ENCODE data around the gene CDHR2.
A peak's percentile ranks its signal among the peaks of the same experiment; 100 is the strongest.

CDHR2 gene

DNA sequence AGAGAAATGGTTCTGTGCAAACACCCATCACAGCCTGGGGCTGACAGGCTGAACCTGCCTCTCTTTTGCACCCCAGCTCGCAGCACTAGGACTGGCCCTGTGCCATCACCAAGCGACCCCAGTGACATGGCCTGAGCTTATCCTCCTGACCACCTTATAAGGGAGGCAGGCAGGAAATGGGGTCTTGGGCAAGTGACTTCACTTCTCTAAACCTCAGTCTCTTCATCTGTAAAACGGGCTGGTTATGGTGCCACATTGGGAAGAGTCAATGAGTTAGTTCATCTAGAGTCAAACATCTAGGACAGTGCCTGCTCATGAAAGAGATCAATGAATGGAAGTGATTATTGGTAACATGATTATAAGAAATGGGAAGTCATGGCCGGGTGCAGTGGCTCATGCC lies 75.0 kb downstream of the CDHR2 start:
- DNase-seq, result no peak

DNA sequence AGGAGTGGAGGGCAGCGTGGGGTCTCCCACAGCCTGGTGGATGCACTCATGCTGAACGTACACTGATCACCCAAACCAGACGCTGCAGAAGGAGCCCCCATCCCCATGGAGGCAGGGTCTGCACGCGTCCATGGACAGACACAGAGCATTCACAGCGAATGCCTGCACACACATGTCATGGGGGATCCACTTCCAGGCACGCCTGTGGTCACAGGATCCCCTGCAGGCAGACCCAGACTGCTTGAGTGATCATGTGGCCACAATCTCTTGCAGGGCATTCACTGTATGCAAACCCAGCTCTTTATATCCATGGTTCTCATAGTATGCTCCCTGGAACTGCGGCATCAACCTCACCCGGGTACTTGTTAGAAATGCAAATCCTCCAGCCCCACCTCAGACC lies 75.8 kb downstream of the CDHR2 start:
- no peak for DNase-seq

- no peak for DNase-seq
Measured at GRCh38 chr5:176625512-176625911, 76.4 kb downstream of the CDHR2 start.

DNA sequence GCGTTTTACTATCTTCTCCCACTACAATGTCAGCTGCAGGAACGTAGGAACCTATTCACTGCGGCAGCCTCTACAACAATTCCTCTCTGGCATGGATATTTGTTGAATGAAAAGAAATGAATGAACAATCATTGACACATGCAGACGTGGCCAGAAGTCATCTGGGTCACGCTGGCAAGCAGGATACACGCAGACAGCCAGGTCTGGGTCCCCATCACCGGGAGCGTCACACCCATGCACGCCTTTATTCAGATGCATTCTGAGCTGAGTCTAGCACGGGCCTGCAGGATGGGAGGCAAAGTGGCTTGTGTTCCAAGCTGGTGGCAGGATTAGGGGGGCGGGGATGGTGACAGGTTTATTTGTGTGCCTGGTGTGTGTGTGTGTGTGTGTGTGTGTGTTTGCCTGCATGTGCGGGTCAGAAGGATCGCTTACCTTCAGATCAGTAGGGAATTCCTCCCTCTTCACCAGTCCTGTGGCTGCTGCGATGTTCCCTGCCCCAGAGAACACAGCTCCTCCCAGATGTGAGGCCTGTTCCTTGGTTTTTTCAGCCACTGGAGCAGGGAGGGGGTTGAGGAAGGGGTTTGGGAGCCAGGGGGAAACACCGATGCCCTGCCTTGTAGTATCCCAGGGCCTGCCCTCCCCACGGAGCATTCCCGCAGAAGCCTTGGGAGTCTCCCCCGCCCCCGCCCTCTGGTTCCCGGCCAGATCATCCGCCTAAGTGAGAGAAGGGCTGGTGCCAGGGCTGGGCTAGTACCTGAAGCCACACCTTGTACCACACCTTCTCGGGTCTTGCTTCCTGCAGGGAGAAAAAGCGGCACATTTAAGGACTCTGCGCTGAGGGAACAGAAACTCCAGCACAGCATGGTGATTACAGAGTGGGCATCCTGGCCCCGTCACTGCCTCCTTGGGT lies 77.1 kb downstream of the CDHR2 start:
- no peak for DNase-seq

GRCh38 chr5:176626876-176627236 lies 77.7 kb downstream of the CDHR2 start:
- DNase-seq, result no peak

- DNase-seq, result no peak
Measured at GRCh38 chr5:176627582-176627981, 78.4 kb downstream of the CDHR2 start.

- no peak for DNase-seq
Measured at GRCh38 chr5:176628406-176629228, 79.5 kb downstream of the CDHR2 start.

- DNase-seq, result no peak
Measured at GRCh38 chr5:176629317-176629852, 80.2 kb downstream of the CDHR2 start.

- DNase-seq, result peak in 1 of 2 donors; percentile 26
Measured at GRCh38 chr5:176629853-176630680, 80.9 kb downstream of the CDHR2 start, which contains the start of the genes EIF4E1B and SNCB. EIF4E1B (plus strand) TSS chr5:176630675; CDS start chr5:176642788, 12,113 bp downstream. SNCB (minus strand) TSS chr5:176630534; CDS start chr5:176629654, 880 bp downstream.

DNA sequence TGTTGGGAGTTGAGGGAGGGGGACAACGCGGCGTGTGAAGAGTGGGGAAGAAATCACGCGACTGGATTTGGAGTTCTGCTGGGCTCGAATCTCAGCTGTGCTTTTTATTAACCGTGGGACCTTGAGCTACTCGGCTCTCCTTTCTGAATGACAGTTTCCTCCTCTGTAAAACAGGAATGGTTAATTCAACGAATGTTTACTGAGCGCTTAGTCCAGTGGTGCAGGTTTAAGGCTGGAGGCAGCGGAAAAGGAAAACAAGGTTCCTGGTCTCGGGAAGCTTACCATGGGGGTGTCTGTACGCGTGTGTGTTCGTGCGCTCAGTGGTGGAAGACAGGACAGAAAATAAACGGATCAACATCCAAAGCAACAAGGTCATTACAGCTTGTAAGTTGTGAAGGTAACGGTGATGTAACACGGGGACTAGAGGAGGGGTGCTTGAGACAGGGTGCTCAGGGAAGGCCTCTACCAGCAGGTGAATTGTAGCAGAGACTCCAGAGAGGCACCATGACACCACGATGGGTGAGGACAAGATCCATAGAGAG lies 81.6 kb downstream of the CDHR2 start:
- no peak for DNase-seq

- DNase-seq, result no peak
Measured at GRCh38 chr5:176631383-176632200, 82.5 kb downstream of the CDHR2 start.

DNA sequence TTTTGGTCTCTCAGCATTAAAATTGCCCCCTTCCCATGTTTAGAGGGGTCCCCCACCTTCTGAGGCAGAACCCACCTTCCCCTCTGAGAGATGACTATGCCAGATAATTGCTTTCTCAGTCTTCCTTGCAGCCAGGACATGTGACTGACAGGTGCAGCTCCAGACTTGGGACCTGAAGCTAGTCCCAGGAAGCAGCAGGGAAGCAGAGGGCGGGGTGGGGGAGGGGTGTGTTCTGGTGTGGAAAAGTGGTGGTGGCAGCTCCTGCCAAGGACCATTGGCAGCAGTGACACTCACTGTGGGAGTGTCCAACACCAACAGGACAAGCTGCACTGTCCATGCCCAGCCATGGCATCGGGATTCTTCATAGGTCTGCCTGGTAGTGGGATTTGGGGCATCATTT lies 83.6 kb downstream of the CDHR2 start:
- no peak for DNase-seq

DNA sequence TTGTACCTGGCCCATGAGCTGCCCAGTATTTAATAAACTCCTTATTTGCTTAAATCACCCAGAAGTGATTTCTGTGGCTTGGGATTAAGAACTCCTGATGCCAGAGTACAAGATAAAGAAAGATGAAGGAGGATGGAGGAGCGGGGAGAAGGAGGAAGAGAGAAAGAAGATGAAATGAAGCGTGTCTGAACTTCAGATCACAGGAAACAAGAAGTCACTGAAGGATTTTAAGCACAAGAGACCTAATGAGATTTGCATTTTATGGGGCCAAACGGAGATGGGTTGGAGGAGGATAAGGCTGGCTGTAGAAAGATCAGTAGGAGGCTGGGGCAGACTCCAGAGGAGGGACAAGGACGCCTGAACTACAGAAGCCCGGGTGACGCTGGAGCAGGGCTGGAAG lies 84.5 kb downstream of the CDHR2 start:
- no peak for DNase-seq

DNA sequence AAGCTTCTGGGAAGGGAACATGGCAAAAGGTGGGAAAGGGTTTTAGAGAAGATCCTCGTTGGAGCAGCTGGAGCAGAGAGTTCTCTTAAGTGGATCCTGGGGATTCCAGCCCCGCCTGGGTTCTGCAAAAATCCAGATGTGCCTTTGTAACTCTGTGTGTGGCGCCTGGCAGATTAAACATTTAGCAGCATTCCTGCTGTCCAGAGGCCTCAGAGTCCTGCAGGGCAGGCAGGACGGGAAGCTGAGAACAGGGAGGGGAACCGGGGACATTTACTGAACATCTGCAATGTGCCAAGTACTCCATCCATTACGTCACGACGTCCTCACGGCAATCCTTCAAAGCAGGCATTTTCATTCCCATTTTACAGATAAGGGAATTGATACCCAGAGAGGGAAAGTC lies 87.3 kb downstream of the CDHR2 start:
- DNase-seq, result no peak

- no peak for DNase-seq
Measured at GRCh38 chr5:176637556-176637955, 88.4 kb downstream of the CDHR2 start.

- no peak for DNase-seq
Measured at GRCh38 chr5:176638437-176638836, 89.3 kb downstream of the CDHR2 start.

DNA sequence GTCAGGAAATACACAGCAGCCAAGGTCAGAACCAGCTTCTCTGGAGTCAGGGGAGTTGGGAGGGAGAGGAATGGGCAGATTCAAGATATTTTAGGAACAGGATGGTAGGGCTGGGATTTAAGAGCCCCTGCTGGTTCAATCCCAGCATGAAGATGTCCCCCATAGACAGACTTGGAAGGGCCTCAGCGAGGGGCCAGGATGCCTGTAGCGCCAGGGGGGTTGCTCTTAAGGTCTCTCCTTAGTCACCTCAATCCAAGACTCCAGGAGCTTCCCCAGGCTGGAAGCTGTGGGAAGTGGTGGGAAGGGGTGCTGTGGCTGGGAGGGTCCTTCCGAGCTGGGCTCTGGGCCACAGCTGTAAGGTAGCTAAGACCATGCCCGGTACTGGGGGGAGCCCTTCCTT lies 90.1 kb downstream of the CDHR2 start:
- no peak for DNase-seq

- peak; percentile 42 to 56 for DNase-seq
Measured at GRCh38 chr5:176639981-176640380, 90.8 kb downstream of the CDHR2 start.

DNA sequence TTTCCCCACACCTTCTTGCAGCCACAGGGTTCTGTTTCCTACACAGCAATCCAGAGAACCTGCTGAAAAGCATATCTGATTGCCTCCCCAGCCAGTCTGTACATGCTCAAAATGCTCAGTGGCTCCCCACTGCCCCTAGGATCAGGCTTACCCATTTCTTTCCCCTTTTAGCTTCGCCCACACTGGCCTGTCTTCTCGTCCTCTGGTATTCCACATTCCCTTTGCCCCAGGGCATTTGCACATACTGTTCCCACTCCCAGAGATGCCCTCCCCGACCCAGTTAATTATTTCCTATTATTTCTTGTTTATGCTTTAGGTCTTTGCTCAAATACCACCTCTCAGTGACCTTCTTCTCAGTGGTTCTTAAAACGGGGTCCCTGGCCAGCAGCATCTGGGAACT lies 91.5 kb downstream of the CDHR2 start:
- DNase-seq, result no peak

- DNase-seq, result no peak
Measured at GRCh38 chr5:176642675-176643490, 93.7 kb downstream of the CDHR2 start.

Measured in hippocampal formation (tissue), 2 donors.